Activated CD4-positive, alpha-beta T cell treated with anti-CD3 and anti-CD28 coated beads, Interleukin-2, amount 10 ng/mL, durations not matched to agents 7 days and 5 days (primary cell): ENCODE measurements around the gene PREX1. TPM values are rescaled to one million over a fixed set of nuclear protein-coding genes. Genes with fewer than 3 reads are reported as not detected.
"Not testable (repeated sequence)": the region's sequence is repeated elsewhere in the genome, so short reads cannot be mapped to it uniquely, and the experiment has no call there.

ENCODE experiments used
- CTCF ChIA-PET: fragments of 350-600 bp; sonication (Branson Sonifier 250); formaldehyde crosslinking; loops from one replicate; lab custom pipeline; 2021; ENCODE audit warnings: antibody characterized with exemption; lab: Charles Lee
- POLR2A ChIA-PET: fragments of 350-600 bp; sonication (Branson Sonifier 250); formaldehyde crosslinking; loops from one replicate; lab custom pipeline; 2021; ENCODE audit warnings: antibody characterized with exemption; lab: Charles Lee
- DNase-seq: peaks from one replicate; pipeline ENCODE4 v3.0.0-alpha.2; 2020
- H3K27ac Mint-ChIP-seq: one replicate; pipeline ENCODE4 v1.8.0; 2021; ENCODE audit warnings: mild to moderate bottlenecking, moderate library complexity, mixed read lengths
- H3K27me3 Mint-ChIP-seq: one replicate; pipeline ENCODE4 v1.8.0; 2021; ENCODE audit warnings: mixed read lengths
- H3K36me3 Mint-ChIP-seq: one replicate; pipeline ENCODE4 v1.8.0; 2021; ENCODE audit warnings: low read depth, mixed read lengths
- H3K4me1 Mint-ChIP-seq: one replicate; pipeline ENCODE4 v1.8.0; 2021; ENCODE audit warnings: mixed read lengths
- H3K4me3 Mint-ChIP-seq: one replicate; pipeline ENCODE4 v1.8.0; 2021; ENCODE audit warnings: mild to moderate bottlenecking, moderate library complexity, mixed read lengths
- H3K9me3 Mint-ChIP-seq: one replicate; pipeline ENCODE4 v1.8.0; 2021; ENCODE audit warnings: mixed read lengths
- total RNA-seq, 2 experiments: library from RNA; stranded (reverse); gene quantifications; one replicate each; pipeline ENCODE4 v1.2.3, GENCODE V29; 2021

Gene PREX1
- total RNA-seq, 2 experiments from 2014 or later: 81.0 to 86.1 TPM

- no peak for DNase-seq
- peaks cover 3% of the 10 kb centered on the region for H3K27me3 Mint-ChIP-seq
- ChIA-PET CTCF (no interaction called here), POLR2A (no interaction called here)
- peaks cover 2% of the 10 kb centered on the region for H3K36me3 Mint-ChIP-seq
- H3K27ac Mint-ChIP-seq: no peak overlapping the region
- H3K9me3 Mint-ChIP-seq: peaks cover 10% of the 10 kb centered on the region
- H3K4me1 Mint-ChIP-seq: peaks cover under 1% of the 10 kb centered on the region
- H3K4me3 Mint-ChIP-seq: no peak overlapping the region
These were observed 27.2 kb upstream of the PREX1 start for GRCh38 chr20:48855046-48855445.

- Mint-ChIP-seq H3K4me3 (no peak overlapping the region), H3K9me3 (peaks cover 10% of the 10 kb centered on the region), H3K4me1 (no peaks in the 10 kb centered on the region), H3K27ac (no peak overlapping the region), H3K36me3 (peaks cover 2% of the 10 kb centered on the region), H3K27me3 (peaks cover 9% of the 10 kb centered on the region)
- ChIA-PET CTCF (no interaction called here), POLR2A (no interaction called here)
- no peak for DNase-seq
These were observed 24.8 kb upstream of the PREX1 start for GRCh38 chr20:48852609-48853008.

GRCh38 chr20:48851579-48851978 lies 23.8 kb upstream of the PREX1 start:
- ChIA-PET CTCF (interaction anchor here (1.3 kb wide), 1 partner anchor 71 kb away, joined by 3 read pairs; no protein-coding TSS in a partner anchor), POLR2A (no interaction called here)
- no peak for DNase-seq
- H3K4me1 Mint-ChIP-seq: no peaks in the 10 kb centered on the region
- no peak overlapping the region for H3K4me3 Mint-ChIP-seq
- H3K27ac Mint-ChIP-seq: no peak overlapping the region
- peaks cover 10% of the 10 kb centered on the region for H3K9me3 Mint-ChIP-seq
- peaks cover 2% of the 10 kb centered on the region for H3K36me3 Mint-ChIP-seq
- H3K27me3 Mint-ChIP-seq: peaks cover 9% of the 10 kb centered on the region

GRCh38 chr20:48850977-48851299 lies 23.1 kb upstream of the PREX1 start:
- Mint-ChIP-seq H3K4me3 (no peak overlapping the region), H3K9me3 (peaks cover 10% of the 10 kb centered on the region), H3K27me3 (peaks cover 9% of the 10 kb centered on the region), H3K4me1 (no peaks in the 10 kb centered on the region), H3K36me3 (peaks cover 2% of the 10 kb centered on the region), H3K27ac (no peak overlapping the region)
- ChIA-PET CTCF (interaction anchor here (0.9 to 1.3 kb wide), 3 partner anchors 8 to 72 kb away, joined by 3 read pairs; no protein-coding TSS in a partner anchor), POLR2A (no interaction called here)
- no peak for DNase-seq

GRCh38 chr20:48850257-48850976 lies 22.6 kb upstream of the PREX1 start:
- peaks cover 9% of the 10 kb centered on the region for H3K27me3 Mint-ChIP-seq
- H3K27ac Mint-ChIP-seq: no peak overlapping the region
- no peak overlapping the region for H3K4me3 Mint-ChIP-seq
- peaks cover 10% of the 10 kb centered on the region for H3K9me3 Mint-ChIP-seq
- peaks cover 2% of the 10 kb centered on the region for H3K36me3 Mint-ChIP-seq
- ChIA-PET CTCF (interaction anchor here (0.9 to 1.3 kb wide), 3 partner anchors 8 to 72 kb away, joined by 3 read pairs; no protein-coding TSS in a partner anchor), POLR2A (no interaction called here)
- DNase-seq: no peak
- H3K4me1 Mint-ChIP-seq: no peaks in the 10 kb centered on the region

GRCh38 chr20:48849779-48850178 lies 22.0 kb upstream of the PREX1 start:
- Mint-ChIP-seq H3K9me3 (peaks cover 10% of the 10 kb centered on the region), H3K27ac (no peak overlapping the region), H3K27me3 (peaks cover 12% of the 10 kb centered on the region), H3K4me1 (no peaks in the 10 kb centered on the region), H3K36me3 (peaks cover 2% of the 10 kb centered on the region), H3K4me3 (no peak overlapping the region)
- no peak for DNase-seq
- ChIA-PET POLR2A (no interaction called here), CTCF (interaction anchor here (0.9 to 1.1 kb wide), 2 partner anchors 9 to 16 kb away, joined by 3 read pairs; no protein-coding TSS in a partner anchor)

- Mint-ChIP-seq H3K9me3 (peaks cover 13% of the 10 kb centered on the region), H3K36me3 (peaks cover 2% of the 10 kb centered on the region), H3K4me1 (no peaks in the 10 kb centered on the region), H3K27me3 (peaks cover 16% of the 10 kb centered on the region), H3K27ac (no peak overlapping the region), H3K4me3 (no peak overlapping the region)
- no peak for DNase-seq
- POLR2A ChIA-PET: no interaction called here
- CTCF ChIA-PET: no interaction called here
These were observed 21.5 kb upstream of the PREX1 start for GRCh38 chr20:48849299-48849698.

- H3K27ac Mint-ChIP-seq: no peak overlapping the region
- no peak for DNase-seq
- peaks cover 19% of the 10 kb centered on the region for H3K27me3 Mint-ChIP-seq
- H3K36me3 Mint-ChIP-seq: peaks cover 1% of the 10 kb centered on the region
- no peaks in the 10 kb centered on the region for H3K4me1 Mint-ChIP-seq
- H3K9me3 Mint-ChIP-seq: peaks cover 8% of the 10 kb centered on the region
- CTCF ChIA-PET: no interaction called here
- H3K4me3 Mint-ChIP-seq: no peak overlapping the region
- POLR2A ChIA-PET: no interaction called here
These were observed 19.9 kb upstream of the PREX1 start for GRCh38 chr20:48847498-48848205.

GRCh38 chr20:48846516-48847492 lies 19.0 kb upstream of the PREX1 start:
- no peak for DNase-seq
- POLR2A ChIA-PET: no interaction called here
- Mint-ChIP-seq H3K4me1 (no peaks in the 10 kb centered on the region), H3K9me3 (peaks cover 5% of the 10 kb centered on the region), H3K27me3 (peaks cover 19% of the 10 kb centered on the region), H3K36me3 (no peaks in the 10 kb centered on the region), H3K4me3 (no peak overlapping the region), H3K27ac (no peak overlapping the region)
- CTCF ChIA-PET: no interaction called here

- peaks cover 19% of the 10 kb centered on the region for H3K27me3 Mint-ChIP-seq
- DNase-seq: no peak
- peaks cover 5% of the 10 kb centered on the region for H3K9me3 Mint-ChIP-seq
- no peak overlapping the region for H3K27ac Mint-ChIP-seq
- no peaks in the 10 kb centered on the region for H3K4me1 Mint-ChIP-seq
- ChIA-PET POLR2A (no interaction called here), CTCF (interaction anchor here (0.6 to 1.1 kb wide), 4 partner anchors 41 to 1484 kb away, joined by 3 read pairs; no protein-coding TSS in a partner anchor)
- H3K36me3 Mint-ChIP-seq: no peaks in the 10 kb centered on the region
- H3K4me3 Mint-ChIP-seq: no peak overlapping the region
These were observed 18.0 kb upstream of the PREX1 start for GRCh38 chr20:48845721-48846306.

GRCh38 chr20:48844996-48845395 lies 17.2 kb upstream of the PREX1 start:
- Mint-ChIP-seq H3K27ac (no peak overlapping the region), H3K4me1 (no peaks in the 10 kb centered on the region), H3K36me3 (no peaks in the 10 kb centered on the region), H3K9me3 (peaks cover 5% of the 10 kb centered on the region), H3K27me3 (peaks cover 18% of the 10 kb centered on the region), H3K4me3 (no peak overlapping the region)
- CTCF ChIA-PET: interaction anchor here (0.6 to 1.2 kb wide), 3 partner anchors 15 to 1483 kb away, joined by 3 to 4 read pairs (median 3); no protein-coding TSS in a partner anchor
- DNase-seq: no peak
- POLR2A ChIA-PET: no interaction called here

GRCh38 chr20:48843896-48844295 lies 16.1 kb upstream of the PREX1 start:
- H3K4me1 Mint-ChIP-seq, DNase-seq, POLR2A ChIA-PET, H3K4me3 Mint-ChIP-seq, H3K9me3 Mint-ChIP-seq, CTCF ChIA-PET, H3K27ac Mint-ChIP-seq, H3K36me3 Mint-ChIP-seq: not testable (repeated sequence)
- H3K27me3 Mint-ChIP-seq: peaks cover 10% of the 10 kb centered on the region
